ENCODE data around the gene MPHOSPH10.
"Not testable (repeated sequence)": the region's sequence is repeated elsewhere in the genome, so short reads cannot be mapped to it uniquely, and the experiment has no call there.

MPHOSPH10 gene

GRCh38 chr2:71130152-71130904 is at the start of gene MPHOSPH10, which contains the start of gene MCEE:
Gene MPHOSPH10, plus strand, starts transcription at chr2:71130634. Its CDS starts 32 bp downstream, at chr2:71130666.
Gene MCEE, minus strand, starts transcription at chr2:71130229. Its CDS starts 10 bp downstream, at chr2:71130219.
- peak within 1 kb of the TSS; percentile 98 for H3K4me3 ChIP-seq (ENCODE audit: low read depth, low read length)
- DNase-seq, result peak; percentile 92
- H3K36me3 ChIP-seq (replicated peaks), result peaks cover 14% of the 10 kb centered on the region
- TF ChIP-seq, protein P1, sequence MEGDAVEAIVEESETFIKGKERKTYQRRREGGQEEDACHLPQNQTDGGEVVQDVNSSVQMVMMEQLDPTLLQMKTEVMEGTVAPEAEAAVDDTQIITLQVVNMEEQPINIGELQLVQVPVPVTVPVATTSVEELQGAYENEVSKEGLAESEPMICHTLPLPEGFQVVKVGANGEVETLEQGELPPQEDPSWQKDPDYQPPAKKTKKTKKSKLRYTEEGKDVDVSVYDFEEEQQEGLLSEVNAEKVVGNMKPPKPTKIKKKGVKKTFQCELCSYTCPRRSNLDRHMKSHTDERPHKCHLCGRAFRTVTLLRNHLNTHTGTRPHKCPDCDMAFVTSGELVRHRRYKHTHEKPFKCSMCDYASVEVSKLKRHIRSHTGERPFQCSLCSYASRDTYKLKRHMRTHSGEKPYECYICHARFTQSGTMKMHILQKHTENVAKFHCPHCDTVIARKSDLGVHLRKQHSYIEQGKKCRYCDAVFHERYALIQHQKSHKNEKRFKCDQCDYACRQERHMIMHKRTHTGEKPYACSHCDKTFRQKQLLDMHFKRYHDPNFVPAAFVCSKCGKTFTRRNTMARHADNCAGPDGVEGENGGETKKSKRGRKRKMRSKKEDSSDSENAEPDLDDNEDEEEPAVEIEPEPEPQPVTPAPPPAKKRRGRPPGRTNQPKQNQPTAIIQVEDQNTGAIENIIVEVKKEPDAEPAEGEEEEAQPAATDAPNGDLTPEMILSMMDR (IDR thresholded peaks at IDR 0.05; ENCODE audit: low read depth, low read length, missing control alignments), result no peak
- no peaks in the 10 kb centered on the region for H3K27me3 ChIP-seq (replicated peaks)
- in situ Hi-C loops (cut with HindIII; ENCODE audit: low pct_ligation_motif_present, low sequenced_read_pairs), result no loop called here
- H3K27ac ChIP-seq, result peak within 1 kb of the TSS; percentile 92

GRCh38 chr2:71082402-71083252 is 47.8 kb upstream of the MPHOSPH10 start:
- Histone ChIP-seq H3K4me3 (ENCODE audit: low read depth, low read length) (no peak overlapping the region), H3K36me3 (replicated peaks) (peaks cover 9% of the 10 kb centered on the region), H3K27me3 (replicated peaks) (no peaks in the 10 kb centered on the region), H3K27ac (no peak overlapping the region)
- TF ChIP-seq, protein P1 (IDR thresholded peaks at IDR 0.05; ENCODE audit: low read depth, low read length, missing control alignments), result no peak
- DNase-seq, result no peak
- in situ Hi-C loops (cut with HindIII; ENCODE audit: low pct_ligation_motif_present, low sequenced_read_pairs), result no loop called here

DNA sequence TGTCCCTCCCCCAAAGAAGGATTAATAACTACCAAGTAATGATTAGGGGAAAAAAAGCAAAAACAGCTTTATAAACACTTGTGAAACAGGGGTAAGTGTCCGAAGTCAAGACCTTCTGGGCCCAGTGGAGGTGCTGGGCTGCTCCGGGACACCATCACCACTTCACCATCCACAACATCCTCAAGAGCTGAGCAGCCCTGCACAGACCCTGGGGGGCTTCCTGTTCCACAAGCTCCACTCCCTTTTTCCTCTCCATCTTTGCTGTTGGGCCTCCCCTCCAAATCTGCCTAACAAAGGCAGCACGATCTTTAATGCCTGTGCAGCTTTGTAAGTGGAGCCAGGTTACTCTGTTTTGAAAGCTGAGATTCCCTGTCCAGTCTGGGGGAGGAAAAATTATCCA is 47.1 kb upstream of the MPHOSPH10 start:
- H3K36me3 ChIP-seq (replicated peaks); in situ Hi-C loops (cut with HindIII; ENCODE audit: low pct_ligation_motif_present, low sequenced_read_pairs); H3K4me3 ChIP-seq (ENCODE audit: low read depth, low read length); DNase-seq; H3K27me3 ChIP-seq (replicated peaks); H3K27ac ChIP-seq: not testable (repeated sequence)

DNA sequence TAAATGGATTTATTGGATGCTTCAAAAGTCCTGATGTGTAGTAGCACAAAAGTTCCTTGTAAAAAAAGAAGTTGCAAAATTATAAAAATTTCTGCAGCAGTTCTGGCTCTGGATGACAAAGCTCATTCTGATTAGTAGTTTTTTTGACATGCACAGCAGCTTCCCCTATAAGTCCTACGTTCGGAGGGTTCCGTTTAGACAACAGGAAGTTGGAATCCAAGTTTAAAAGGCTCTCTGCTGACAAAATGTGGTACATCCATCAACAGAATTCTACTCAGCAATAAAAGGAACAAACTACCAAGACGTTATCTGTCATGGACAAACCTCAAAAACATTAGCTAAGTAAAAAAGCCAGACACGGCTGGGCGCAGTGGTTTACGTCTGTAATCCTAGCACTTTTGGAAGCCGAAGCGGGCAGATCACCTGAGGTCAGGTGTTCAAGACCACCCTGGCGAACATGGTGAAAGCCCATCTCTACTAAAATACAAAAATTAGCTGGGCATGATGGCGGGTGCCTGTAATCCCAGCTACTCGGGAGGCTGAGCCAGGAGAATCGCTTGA is 46.6 kb upstream of the MPHOSPH10 start:
- H3K27ac ChIP-seq; H3K4me3 ChIP-seq (ENCODE audit: low read depth, low read length); DNase-seq: not testable (repeated sequence)

DNA sequence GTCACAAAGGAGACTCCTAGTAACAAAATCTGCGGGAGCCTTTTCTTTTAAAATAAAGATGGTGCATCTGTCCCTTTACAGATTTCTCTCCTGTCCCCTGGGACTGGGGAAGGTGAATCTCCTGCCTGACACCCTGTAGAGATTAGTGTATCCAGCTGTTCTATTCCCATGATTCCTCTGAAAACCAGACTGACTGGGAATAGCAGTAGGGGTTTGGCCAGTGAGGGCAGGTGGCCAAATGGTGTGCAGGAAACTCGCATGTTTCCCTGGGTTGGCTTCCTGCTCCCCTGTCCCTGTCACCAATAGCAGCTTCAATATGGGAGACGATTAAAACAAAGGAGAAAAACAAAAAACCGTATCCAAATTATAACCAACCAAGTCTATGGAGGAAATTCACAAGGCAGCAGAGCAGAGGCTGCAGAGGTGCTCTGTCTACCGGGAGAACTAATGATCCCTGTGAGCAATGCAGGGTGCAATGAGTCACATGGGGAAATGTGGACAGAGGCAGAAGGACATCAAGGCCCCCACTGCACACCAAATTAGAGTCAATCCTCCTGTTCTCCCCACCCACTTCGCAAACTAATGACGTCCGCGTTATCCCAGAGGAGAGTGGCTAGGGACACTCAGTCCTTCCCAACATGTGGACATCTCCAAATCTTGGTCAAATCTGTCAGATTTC is 45.0 kb upstream of the MPHOSPH10 start:
- H3K27me3 ChIP-seq (replicated peaks); H3K4me3 ChIP-seq (ENCODE audit: low read depth, low read length); in situ Hi-C loops (cut with HindIII; ENCODE audit: low pct_ligation_motif_present, low sequenced_read_pairs); DNase-seq; H3K27ac ChIP-seq; H3K36me3 ChIP-seq (replicated peaks): not testable (repeated sequence)

More for the DNA sequence above, 46.6 kb upstream of the MPHOSPH10 start:
- H3K27me3 ChIP-seq (replicated peaks); H3K36me3 ChIP-seq (replicated peaks); in situ Hi-C loops (cut with HindIII; ENCODE audit: low pct_ligation_motif_present, low sequenced_read_pairs): not testable (repeated sequence)

DNA sequence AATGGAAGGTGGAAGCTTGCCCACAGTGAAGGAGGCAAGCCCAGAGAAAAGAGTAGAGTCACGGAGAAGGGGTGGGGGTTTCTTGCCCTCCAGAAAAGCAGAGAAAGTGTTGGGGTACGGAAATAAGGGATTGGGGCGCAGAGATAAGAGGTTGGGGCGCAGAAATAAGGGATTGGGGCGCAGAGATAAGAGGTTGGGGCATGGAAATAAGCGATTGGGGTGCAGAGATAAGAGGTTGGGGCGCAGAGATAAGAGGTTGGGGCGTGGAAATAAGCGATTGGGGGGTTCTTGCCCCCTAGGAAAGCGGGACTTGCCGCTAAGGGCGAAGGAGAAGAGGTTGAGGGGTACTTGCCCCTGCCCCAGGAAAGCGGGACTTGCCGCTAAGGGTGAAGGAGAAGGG is 41.0 kb upstream of the MPHOSPH10 start:
- DNase-seq; H3K27me3 ChIP-seq (replicated peaks); H3K4me3 ChIP-seq (ENCODE audit: low read depth, low read length); H3K27ac ChIP-seq; H3K36me3 ChIP-seq (replicated peaks); in situ Hi-C loops (cut with HindIII; ENCODE audit: low pct_ligation_motif_present, low sequenced_read_pairs): not testable (repeated sequence)

GRCh38 chr2:71091808-71092207 is 38.6 kb upstream of the MPHOSPH10 start:
- H3K27ac ChIP-seq; DNase-seq; in situ Hi-C loops (cut with HindIII; ENCODE audit: low pct_ligation_motif_present, low sequenced_read_pairs); H3K27me3 ChIP-seq (replicated peaks); H3K4me3 ChIP-seq (ENCODE audit: low read depth, low read length); H3K36me3 ChIP-seq (replicated peaks): not testable (repeated sequence)

DNA sequence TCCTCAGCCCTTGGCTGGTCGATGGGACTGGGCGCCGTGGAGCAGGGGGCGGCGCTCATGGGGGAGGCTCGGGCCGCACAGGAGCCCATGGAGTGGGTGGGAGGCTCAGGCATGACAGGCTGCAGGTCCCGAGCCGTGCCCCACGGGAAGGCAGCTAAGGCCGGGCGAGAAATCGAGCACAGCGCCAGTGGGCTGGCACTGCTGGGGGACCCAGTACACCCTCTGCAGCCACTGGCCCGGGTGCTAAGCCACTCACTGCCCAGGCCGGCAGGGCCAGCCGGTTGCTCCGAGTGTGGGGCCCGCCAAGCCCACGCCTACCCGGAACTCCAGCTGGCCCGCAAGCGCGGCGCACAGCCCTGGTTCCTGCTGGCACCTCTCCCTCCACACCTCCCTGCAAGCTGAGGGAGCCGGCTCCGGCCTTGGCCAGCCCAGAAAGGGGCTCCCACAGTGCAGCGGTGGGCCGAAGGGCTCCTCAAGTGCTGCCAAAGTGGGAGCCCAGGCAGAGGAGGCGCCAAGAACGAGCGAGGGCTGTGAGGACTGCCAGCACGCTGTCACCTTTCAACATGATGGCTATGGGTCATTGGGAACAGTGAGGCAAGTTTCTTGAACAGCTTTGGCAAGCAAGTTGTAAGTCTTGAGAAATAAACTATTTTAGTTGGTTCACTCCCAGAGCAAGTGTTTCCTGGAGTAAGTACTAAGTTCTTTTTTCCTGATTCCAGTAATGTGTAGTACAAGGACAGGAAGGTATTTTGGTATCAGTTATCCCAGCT is 37.8 kb upstream of the MPHOSPH10 start:
- in situ Hi-C loops (cut with HindIII; ENCODE audit: low pct_ligation_motif_present, low sequenced_read_pairs); H3K27ac ChIP-seq; H3K36me3 ChIP-seq (replicated peaks); H3K27me3 ChIP-seq (replicated peaks); DNase-seq; H3K4me3 ChIP-seq (ENCODE audit: low read depth, low read length): not testable (repeated sequence)
